Left lung (tissue), 10 donors: ENCODE measurements around the gene MTG2. TPM values are rescaled to one million over a fixed set of nuclear protein-coding genes. Genes with fewer than 3 reads are reported as not detected.

Experiments
- ATAC-seq: fragments of 200-7000 bp; cut with Tn5 transposase; one replicate; pipeline ENCODE4 v1.9.1; 2020; ENCODE audit warnings: moderate library complexity
- DNase-seq, 4 donors: peaks; one replicate each; pipeline ENCODE4 v3.0.0-alpha.2; 2013 to 2020
- H3K27ac ChIP-seq, 2 donors: fragments of 200-600 bp; sonication (generic) in 1 of 2; one replicate each; pipeline versions ENCODE4 v1.5.0 to v1.8.0; 2020 to 2021
- H3K27me3 ChIP-seq, 2 donors: fragments of 200-600 bp; sonication (generic) in 1 of 2; one replicate each; pipeline versions ENCODE4 v1.5.0 to v1.8.0; 2020 to 2021
- H3K36me3 ChIP-seq, 2 donors: fragments of 200-600 bp; sonication (generic) in 1 of 2; one replicate each; pipeline versions ENCODE4 v1.5.0 to v1.8.0; 2020 to 2021
- H3K4me1 ChIP-seq, 2 donors: fragments of 200-600 bp; one replicate each; pipeline ENCODE4 v1.8.0; 2021
- H3K4me3 ChIP-seq, 2 donors: fragments of 200-600 bp; sonication (generic) in 1 of 2; one replicate each; pipeline versions ENCODE4 v1.5.0 to v1.8.0; 2020 to 2021; ENCODE audit warnings: mild to moderate bottlenecking in 1 of 2
- H3K9me3 ChIP-seq, 2 donors: fragments of 200-600 bp; sonication (generic) in 1 of 2; one replicate each; pipeline versions ENCODE4 v1.5.0 to v1.8.0; 2020 to 2021
- intact Hi-C, 2 donors: fragments of 100-400 bp; cut with DNase I; formaldehyde crosslinking; loops; one replicate each; pipeline versions ENCODE4 v1.11.2 to v1.14.2; 2022
- polyA plus RNA-seq, 6 donors: library from polyadenylated mRNA; unstranded; fragments of 120-200 nt; gene quantifications; one replicate each; pipeline ENCODE4 v1.2.1, GENCODE V29; 2013; ENCODE audit not compliant: insufficient read length in 6 of 6
- total RNA-seq, 2 donors: library from RNA; stranded (reverse); fragmentation: NEBNext Ultra II Directional; extraction: Animal tissue kit (Norgen Biotek cat#: 25700); gene quantifications; one replicate each; pipeline ENCODE4 v1.2.1, GENCODE V29; 2021
- TF ChIP-seq, protein P1 (sequence below), 2 donors: fragments of 200-600 bp; sonication (generic) in 1 of 2; IDR thresholded peaks; one replicate each; pipeline versions ENCODE4 v1.5.0 to v1.8.0; 2021; ENCODE audit warnings: antibody characterized with exemption in 2 of 2
- donor health status: DM: no; HTN: yes; CAD: no.
- donor health status: DM: no; HTN: no; CAD: no.

MTG2 gene
- total and polyA plus RNA-seq, 8 donors: 25.5 to 34.6 (median 31.2) TPM

DNA sequence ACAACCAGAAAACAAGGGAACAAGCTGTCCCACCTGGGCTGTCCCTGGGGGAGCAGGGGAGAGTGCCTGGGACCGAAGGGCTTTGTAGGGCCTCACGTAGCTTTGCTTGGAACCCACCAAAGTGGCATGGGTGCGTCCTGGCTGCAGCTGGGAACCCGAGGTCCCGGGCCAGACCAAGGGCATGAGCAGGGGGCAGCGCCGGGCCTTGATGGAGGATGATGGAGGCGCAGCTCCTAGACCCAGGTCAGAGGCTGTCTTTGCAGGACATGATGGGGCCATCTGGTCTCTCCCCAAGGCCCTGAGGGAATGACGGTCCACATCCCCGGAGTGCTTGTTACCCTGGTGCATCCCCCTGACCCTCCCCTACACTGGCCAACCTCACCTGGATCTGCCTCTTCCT, 47.9 kb downstream of the MTG2 start:
- DNase-seq (peak in 1 of 4 donors; percentile 47), ATAC-seq (no peak)
- TF ChIP-seq, protein P1, sequence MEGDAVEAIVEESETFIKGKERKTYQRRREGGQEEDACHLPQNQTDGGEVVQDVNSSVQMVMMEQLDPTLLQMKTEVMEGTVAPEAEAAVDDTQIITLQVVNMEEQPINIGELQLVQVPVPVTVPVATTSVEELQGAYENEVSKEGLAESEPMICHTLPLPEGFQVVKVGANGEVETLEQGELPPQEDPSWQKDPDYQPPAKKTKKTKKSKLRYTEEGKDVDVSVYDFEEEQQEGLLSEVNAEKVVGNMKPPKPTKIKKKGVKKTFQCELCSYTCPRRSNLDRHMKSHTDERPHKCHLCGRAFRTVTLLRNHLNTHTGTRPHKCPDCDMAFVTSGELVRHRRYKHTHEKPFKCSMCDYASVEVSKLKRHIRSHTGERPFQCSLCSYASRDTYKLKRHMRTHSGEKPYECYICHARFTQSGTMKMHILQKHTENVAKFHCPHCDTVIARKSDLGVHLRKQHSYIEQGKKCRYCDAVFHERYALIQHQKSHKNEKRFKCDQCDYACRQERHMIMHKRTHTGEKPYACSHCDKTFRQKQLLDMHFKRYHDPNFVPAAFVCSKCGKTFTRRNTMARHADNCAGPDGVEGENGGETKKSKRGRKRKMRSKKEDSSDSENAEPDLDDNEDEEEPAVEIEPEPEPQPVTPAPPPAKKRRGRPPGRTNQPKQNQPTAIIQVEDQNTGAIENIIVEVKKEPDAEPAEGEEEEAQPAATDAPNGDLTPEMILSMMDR (IDR thresholded peaks at IDR 0.05): no peak
- Histone ChIP-seq H3K4me3 (no peak overlapping the region), H3K9me3 (no peaks in the 10 kb centered on the region), H3K27me3 (peaks cover 0 to 54% of the 10 kb centered on the region in 2 donors), H3K27ac (no peak overlapping the region), H3K36me3 (no peaks in the 10 kb centered on the region), H3K4me1 (no peaks in the 10 kb centered on the region)
- intact Hi-C loops: no loop called here

DNA sequence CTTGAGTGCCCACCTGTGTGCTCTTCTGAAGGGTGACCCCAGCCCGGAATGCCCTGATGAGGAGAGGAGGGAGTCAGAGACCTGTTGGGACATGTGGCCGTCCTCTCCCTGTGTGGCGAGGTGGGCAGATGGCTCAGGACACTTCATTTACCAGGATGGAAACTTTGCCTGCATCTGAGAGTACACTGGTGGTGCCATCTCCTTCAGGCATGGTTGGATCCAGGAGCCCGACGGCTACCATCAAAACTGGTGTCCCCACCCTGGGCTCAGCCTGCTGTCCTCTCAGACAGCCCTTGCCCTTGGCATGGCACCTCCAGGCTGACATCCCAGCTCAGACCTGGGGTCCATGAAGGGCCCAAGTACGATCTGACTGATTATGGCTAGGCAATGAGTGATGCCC, 48.5 kb downstream of the MTG2 start:
- TF ChIP-seq, protein P1 (IDR thresholded peaks at IDR 0.05): no peak
- intact Hi-C loops: no loop called here
- no peak overlapping the region for H3K4me3 ChIP-seq

DNA sequence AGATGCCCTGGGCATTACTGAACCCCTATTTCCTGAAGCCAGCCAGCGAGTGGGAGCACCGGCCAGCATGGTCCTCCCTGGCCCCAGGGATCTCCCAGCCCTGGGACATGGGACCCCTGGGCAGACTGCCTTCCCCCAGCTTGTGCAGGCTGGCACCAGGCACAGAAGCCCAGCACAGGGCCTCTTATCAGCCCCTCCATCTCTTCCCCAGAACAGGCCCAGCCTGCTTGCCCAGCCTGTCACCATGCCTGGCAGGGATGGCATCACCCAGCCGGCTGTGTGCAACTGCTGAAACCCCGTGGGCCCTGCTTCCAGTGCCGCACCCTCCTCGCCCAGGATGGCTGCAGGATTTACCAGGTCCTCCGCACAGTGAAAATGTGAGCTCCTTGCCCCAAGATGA, 49.4 kb downstream of the MTG2 start:
- intact Hi-C loops: no loop called here
- H3K27me3 ChIP-seq: peaks cover 0 to 39% of the 10 kb centered on the region in 2 donors
- no peaks in the 10 kb centered on the region for H3K4me1 ChIP-seq
- no peak overlapping the region for H3K4me3 ChIP-seq
- H3K36me3 ChIP-seq: no peaks in the 10 kb centered on the region
- DNase-seq: peak in 2 of 4 donors; percentile 30 to 52
- H3K9me3 ChIP-seq: no peaks in the 10 kb centered on the region
- H3K27ac ChIP-seq: no peak overlapping the region
- no peak for ATAC-seq
- TF ChIP-seq, protein P1 (IDR thresholded peaks at IDR 0.05): no peak

More for the DNA sequence above, 48.5 kb downstream of the MTG2 start:
- no peak overlapping the region for H3K27ac ChIP-seq
- ATAC-seq (no peak), DNase-seq (peak in 1 of 4 donors; percentile 20)
- no peaks in the 10 kb centered on the region for H3K36me3 ChIP-seq
- H3K4me1 ChIP-seq: no peaks in the 10 kb centered on the region
- peaks cover 0 to 48% of the 10 kb centered on the region in 2 donors for H3K27me3 ChIP-seq
- no peaks in the 10 kb centered on the region for H3K9me3 ChIP-seq

DNA sequence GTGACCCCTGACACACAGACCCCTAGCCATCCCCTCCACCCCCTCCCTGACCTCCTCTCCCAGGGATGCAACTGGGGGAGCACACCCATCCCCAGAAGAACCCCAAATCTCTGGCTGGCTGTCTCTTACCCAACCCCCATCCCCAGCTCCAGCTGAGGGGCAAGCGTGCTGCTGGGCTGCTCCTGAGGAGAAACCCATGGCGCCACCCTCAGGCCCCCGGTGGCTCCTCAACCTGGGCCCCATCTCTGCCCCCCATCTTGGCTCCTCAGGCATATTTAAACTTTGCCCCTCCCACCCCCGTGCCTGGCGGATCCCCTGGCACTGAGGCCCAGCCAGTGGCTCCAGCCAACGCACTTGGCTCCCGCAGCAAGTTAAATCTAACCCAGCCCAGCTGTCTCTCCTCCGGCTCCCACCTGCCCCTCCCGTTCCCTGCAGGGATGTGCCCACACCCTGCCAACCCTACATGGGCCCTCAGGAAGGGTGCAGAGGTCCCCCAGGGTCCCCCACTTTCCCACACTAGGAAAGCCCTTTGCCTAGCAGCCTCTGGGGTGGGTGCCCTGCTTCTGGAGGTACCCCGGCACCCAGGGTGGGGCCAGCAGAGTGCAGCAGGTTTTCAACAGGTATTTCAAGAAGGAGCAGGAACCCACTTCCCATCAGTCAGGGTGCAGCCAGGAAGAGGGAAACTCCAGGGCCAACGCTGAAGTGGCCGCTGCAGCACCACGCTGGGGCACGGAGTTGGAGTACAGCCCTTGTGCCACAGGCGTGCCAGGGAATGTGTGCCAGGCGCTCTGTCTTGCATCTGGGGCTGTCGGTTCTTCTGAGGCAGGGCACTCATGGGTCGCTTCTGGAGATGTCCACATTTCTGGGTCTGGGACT, 50.2 kb downstream of the MTG2 start:
- Histone ChIP-seq H3K27ac (no peak overlapping the region), H3K4me3 (no peak overlapping the region), H3K4me1 (peaks cover 0 to 7% of the 10 kb centered on the region in 2 donors), H3K27me3 (peaks cover 0 to 31% of the 10 kb centered on the region in 2 donors), H3K9me3 (no peaks in the 10 kb centered on the region), H3K36me3 (no peaks in the 10 kb centered on the region)
- intact Hi-C loops: no loop called here
- TF ChIP-seq, protein P1 (IDR thresholded peaks at IDR 0.05): no peak
- DNase-seq (peak in 1 of 4 donors; percentile 74), ATAC-seq (no peak)

DNA sequence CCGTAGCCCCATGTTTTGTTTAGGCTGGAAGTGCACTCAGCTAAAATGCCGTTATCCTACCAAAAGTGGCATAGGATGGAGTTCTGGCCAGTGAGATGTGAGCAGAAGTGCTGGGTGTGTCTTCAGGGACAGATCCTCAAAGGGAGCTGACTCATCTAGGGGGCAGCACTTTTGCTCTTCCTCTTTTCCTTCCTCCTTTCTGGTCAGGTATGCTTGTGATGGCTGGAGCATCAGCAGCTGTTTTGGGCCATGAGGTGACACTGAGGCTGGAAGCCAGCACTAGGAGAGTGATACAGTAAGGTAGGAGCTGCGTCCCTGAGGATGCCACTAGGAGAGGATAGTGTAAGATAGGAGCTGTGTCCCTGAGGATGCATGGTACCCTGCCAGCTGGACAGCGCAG, 50.9 kb downstream of the MTG2 start:
- TF ChIP-seq, protein P1 (IDR thresholded peaks at IDR 0.05): no peak
- Histone ChIP-seq H3K9me3 (no peaks in the 10 kb centered on the region), H3K27me3 (peaks cover 0 to 24% of the 10 kb centered on the region in 2 donors), H3K36me3 (no peaks in the 10 kb centered on the region), H3K27ac (no peak overlapping the region), H3K4me1 (peaks cover 0 to 7% of the 10 kb centered on the region in 2 donors), H3K4me3 (no peak overlapping the region)
- DNase-seq (no peak), ATAC-seq (no peak)
- intact Hi-C loops: no loop called here
